Measurements from ENCODE around the gene LYRM2. TPM values are rescaled to one million over a fixed set of nuclear protein-coding genes. Genes with fewer than 3 reads are reported as not detected.

The LYRM2 gene
- total RNA-seq, 1 experiment from 2014 or later, result 36.8 TPM

- BruUV-seq (replicated peaks), result no TSS peak
- H3K9me3 Mint-ChIP-seq (ENCODE audit: low read depth, unreplicated experiment), result no peaks in the 10 kb centered on the region
- no peak for DNase-seq
- H3K27me3 Mint-ChIP-seq (ENCODE audit: unreplicated experiment), result no peaks in the 10 kb centered on the region
- no peaks in the 10 kb centered on the region for H3K4me1 Mint-ChIP-seq (ENCODE audit: low read depth, unreplicated experiment)
- no peaks in the 10 kb centered on the region for H3K36me3 Mint-ChIP-seq (ENCODE audit: insufficient read depth, unreplicated experiment)
- TF ChIP-seq CTCF (IDR thresholded peaks at IDR 0.05; ENCODE audit: unreplicated experiment), result no peak
- H3K4me3 Mint-ChIP-seq (ENCODE audit: low read depth, unreplicated experiment), result no peak overlapping the region
- CTCF ChIA-PET, result no interaction called here
- intact Hi-C loops (cut with micrococcal nuclease; ENCODE audit: unreplicated experiment), result no loop called here
- H3K27ac Mint-ChIP-seq (ENCODE audit: unreplicated experiment), result no peak overlapping the region
Observed at GRCh38 chr6:89612121-89612520, 26.4 kb downstream of the LYRM2 start.

GRCh38 chr6:89611666-89612065 lies 26.9 kb downstream of the LYRM2 start:
- H3K4me3 Mint-ChIP-seq (ENCODE audit: low read depth, unreplicated experiment), result no peak overlapping the region
- no TSS peak for BruUV-seq (replicated peaks)
- no peak for DNase-seq
- CTCF ChIA-PET, result no interaction called here
- no peak overlapping the region for H3K27ac Mint-ChIP-seq (ENCODE audit: unreplicated experiment)
- no peak for TF ChIP-seq CTCF (IDR thresholded peaks at IDR 0.05; ENCODE audit: unreplicated experiment)
- no peaks in the 10 kb centered on the region for H3K27me3 Mint-ChIP-seq (ENCODE audit: unreplicated experiment)
- no peaks in the 10 kb centered on the region for H3K9me3 Mint-ChIP-seq (ENCODE audit: low read depth, unreplicated experiment)
- H3K4me1 Mint-ChIP-seq (ENCODE audit: low read depth, unreplicated experiment), result no peaks in the 10 kb centered on the region
- intact Hi-C loops (cut with micrococcal nuclease; ENCODE audit: unreplicated experiment), result no loop called here
- H3K36me3 Mint-ChIP-seq (ENCODE audit: insufficient read depth, unreplicated experiment), result no peaks in the 10 kb centered on the region

GRCh38 chr6:89610149-89610642 lies 28.4 kb downstream of the LYRM2 start:
- H3K4me3 Mint-ChIP-seq (ENCODE audit: low read depth, unreplicated experiment), result no peak overlapping the region
- CTCF ChIA-PET, result interaction anchor here (0.5 to 0.8 kb wide), 3 partner anchors 27 to 175 kb away, joined by 3 to 5 read pairs (median 4); no protein-coding TSS in a partner anchor

GRCh38 chr6:89605861-89606260 lies 32.7 kb downstream of the LYRM2 start:
- DNase-seq, result no peak
- TF ChIP-seq CTCF (IDR thresholded peaks at IDR 0.05; ENCODE audit: unreplicated experiment), result no peak
- H3K4me1 Mint-ChIP-seq (ENCODE audit: low read depth, unreplicated experiment), result no peaks in the 10 kb centered on the region
- no peak overlapping the region for H3K4me3 Mint-ChIP-seq (ENCODE audit: low read depth, unreplicated experiment)
- CTCF ChIA-PET, result no interaction called here
- no peaks in the 10 kb centered on the region for H3K27me3 Mint-ChIP-seq (ENCODE audit: unreplicated experiment)
- no peak overlapping the region for H3K27ac Mint-ChIP-seq (ENCODE audit: unreplicated experiment)
- no TSS peak for BruUV-seq (replicated peaks)
- H3K36me3 Mint-ChIP-seq (ENCODE audit: insufficient read depth, unreplicated experiment), result no peaks in the 10 kb centered on the region
- intact Hi-C loops (cut with micrococcal nuclease; ENCODE audit: unreplicated experiment), result no loop called here
- no peaks in the 10 kb centered on the region for H3K9me3 Mint-ChIP-seq (ENCODE audit: low read depth, unreplicated experiment)

More at GRCh38 chr6:89610149-89610642, 28.4 kb downstream of the LYRM2 start:
- peak; percentile 73 for TF ChIP-seq CTCF (IDR thresholded peaks at IDR 0.05; ENCODE audit: unreplicated experiment)
- no peaks in the 10 kb centered on the region for H3K27me3 Mint-ChIP-seq (ENCODE audit: unreplicated experiment)
- no TSS peak for BruUV-seq (replicated peaks)
- H3K36me3 Mint-ChIP-seq (ENCODE audit: insufficient read depth, unreplicated experiment), result no peaks in the 10 kb centered on the region
- no peaks in the 10 kb centered on the region for H3K4me1 Mint-ChIP-seq (ENCODE audit: low read depth, unreplicated experiment)
- H3K27ac Mint-ChIP-seq (ENCODE audit: unreplicated experiment), result no peak overlapping the region
- peak; percentile 85 for DNase-seq
- intact Hi-C loops (cut with micrococcal nuclease; ENCODE audit: unreplicated experiment), result loop anchor here (1.0 kb wide), 2 partner anchors 178 to 238 kb away; no protein-coding TSS in a partner anchor
- no peaks in the 10 kb centered on the region for H3K9me3 Mint-ChIP-seq (ENCODE audit: low read depth, unreplicated experiment)

Data from Calu3 (cell line).